GM12878 (cell line): Measurements from ENCODE around the gene RNU2-1. TPM values are rescaled to one million over a fixed set of nuclear protein-coding genes. Genes with fewer than 3 reads are reported as not detected.

Experiments used
- ATAC-seq: fragments of 200-7000 bp; cut with Tn5 transposase; 3 replicates; pipeline ENCODE4 v1.9.1; 2020; ENCODE audit warnings: mild to moderate bottlenecking, moderate library complexity
- BruUV-seq: library from RNA; stranded (reverse); fragments of 400-500 nt; replicated peaks from 2 replicates; lab custom pipeline; 2021; lab: Mats Ljungman, UMichigan
- CTCF ChIA-PET: fragments of 300-600 bp; sonication (Branson Sonifier 250); formaldehyde crosslinking; extraction: SDS; loops from one replicate; lab custom pipeline; 2021; ENCODE audit warnings: inconsistent platforms; lab: Yijun Ruan, JAX
- POLR2A ChIA-PET: fragments of 350-600 bp; formaldehyde crosslinking; extraction: SDS; loops from one replicate; lab custom pipeline; 2021; ENCODE audit warnings: inconsistent platforms; lab: Charles Lee
- RAD21 ChIA-PET: fragments of 300-600 bp; sonication (Branson Sonifier 250); formaldehyde crosslinking; loops from one replicate; lab custom pipeline; 2023; ENCODE audit warnings: antibody characterized with exemption; ENCODE audit not compliant: unreplicated experiment; lab: Charles Lee
- SMC1A ChIA-PET: fragments of 300-600 bp; sonication (Branson Sonifier 250); formaldehyde crosslinking; loops from one replicate; lab custom pipeline; 2023; ENCODE audit not compliant: unreplicated experiment, uncharacterized antibody; lab: Charles Lee
- DNase-seq: peaks from one replicate; pipeline ENCODE4 v3.0.0-alpha.2; 2011; ENCODE audit warnings: low read depth, low spot score
- FAIRE-seq: peaks from 3 replicates; lab custom pipeline; 2011; peaks lifted over from hg19 to GRCh38; lab: Jason Lieb, UNC
- H2AFZ ChIP-seq: 2 replicates; pipeline ENCODE4 v1.6.0; 2011; ENCODE audit warnings: low read depth, low read length, control low read depth; ENCODE audit not compliant: control insufficient read depth
- H3K27ac ChIP-seq: 2 replicates; pipeline ENCODE4 v1.5.1; 2011; ENCODE audit warnings: control low read depth; ENCODE audit not compliant: control insufficient read depth, insufficient read depth
- H3K27me3 ChIP-seq, 2 experiments: replicated peaks in 1 of 2; 2 replicates each; pipeline versions ENCODE4 v1.6.0 to v1.6.1; 2011; ENCODE audit warnings: low read length in 1 of 2; ENCODE audit not compliant: control insufficient read depth in 2 of 2, insufficient read depth in 2 of 2
- H3K36me3 ChIP-seq, 2 experiments: 2 replicates each; pipeline ENCODE4 v1.5.1; 2011; ENCODE audit warnings: low read length in 1 of 2; ENCODE audit not compliant: control insufficient read depth in 2 of 2, insufficient read depth in 2 of 2
- H3K4me1 ChIP-seq: 2 replicates; pipeline ENCODE4 v1.6.1; 2011; ENCODE audit warnings: mild to moderate bottlenecking, low read length, moderate library complexity, mixed read lengths; ENCODE audit not compliant: control insufficient read depth, insufficient read depth
- H3K4me2 ChIP-seq: 2 replicates; pipeline ENCODE4 v1.6.0; 2011; ENCODE audit warnings: control low read depth; ENCODE audit not compliant: control insufficient read depth, insufficient read depth
- H3K4me3 ChIP-seq: fragments of 200-600 bp; sonication (generic); 2 replicates; pipeline ENCODE4 v1.5.1; 2016
- H3K79me2 ChIP-seq: 2 replicates; pipeline ENCODE4 v1.6.0; 2011; ENCODE audit warnings: low read length; ENCODE audit not compliant: control insufficient read depth, insufficient read depth
- H3K9ac ChIP-seq: 2 replicates; pipeline ENCODE4 v1.8.0; 2011; ENCODE audit warnings: low read length, control low read depth, mixed read lengths; ENCODE audit not compliant: control insufficient read depth, insufficient read depth
- H3K9me3 ChIP-seq: replicated peaks from 3 replicates; pipeline ENCODE4 v1.5.1; 2011; ENCODE audit warnings: mild to moderate bottlenecking, low read length; ENCODE audit not compliant: control insufficient read depth, insufficient read depth
- H4K20me1 ChIP-seq: 2 replicates; pipeline ENCODE4 v1.6.0; 2011; ENCODE audit not compliant: control insufficient read depth, insufficient read depth
- BCL3 ChIP-seq: IDR thresholded peaks from 2 replicates; pipeline ENCODE4 v1.6.1; 2011; ENCODE audit warnings: borderline replicate concordance, low read depth, mild to moderate bottlenecking, moderate library complexity, low read length; ENCODE audit not compliant: insufficient read depth, poor library complexity, severe bottlenecking
- BCLAF1 ChIP-seq: fragments of 450-650 bp; IDR thresholded peaks from 2 replicates; pipeline ENCODE4 v1.6.1; 2017; ENCODE audit warnings: antibody characterized with exemption, mild to moderate bottlenecking, moderate library complexity
- WGBS: methylation state at CpG from one replicate; pipeline ENCODE4 v1.1.6; 2016; ENCODE audit warnings: low lambda C conversion rate; ENCODE audit not compliant: insufficient replicate concordance, insufficient coverage; ENCODE audit errors: missing lambda C conversion rate; 5-methylcytosine and 5-hydroxymethylcytosine counted together
- in situ Hi-C: fragments of 300-500 bp; cut with MboI; formaldehyde crosslinking; loops from 9 replicates; pipeline ENCODE4 v1.14.3; 2018; ENCODE audit warnings: mixed read lengths
- intact Hi-C: fragments of 100-400 bp; cut with micrococcal nuclease; formaldehyde crosslinking; loops from one replicate; pipeline ENCODE4 v1.14.2; 2022; ENCODE audit not compliant: unreplicated experiment
- polyA plus RNA-seq, 11 experiments: library from polyadenylated mRNA; depleted of rRNA in 4 of 11; unstranded in 6 of 11; stranded (reverse) in 5 of 11; fragments of >200 nt; fragmentation: Nextera tagmentation in 4 of 11; fragmentation: Illumina TruSeq in 1 of 11; extraction: Ambion mirVana in 4 of 11; extraction: Trizol in 1 of 11; gene quantifications; 1 replicate in 1 of 11; 2 replicates in 10 of 11; pipeline versions ENCODE4 v1.2.1 to v1.2.3, GENCODE V29; 2011 to 2016; ENCODE audit warnings: inconsistent platforms in 2 of 11, missing spikeins in 2 of 11, low read depth in 1 of 11
- total RNA-seq, 4 experiments: library from RNA; depleted of rRNA in 3 of 4; stranded (reverse); fragments of >200 nt in 3 of 4; fragmentation: Illumina TruSeq in 1 of 4; extraction: Trizol in 1 of 4; gene quantifications; 2 replicates each; pipeline versions ENCODE4 v1.2.1 to v1.2.3, GENCODE V29; 2013 to 2021

The RNU2-1 gene
- total and polyA plus RNA-seq, 10 of the 15 experiments (the other 5 are each of a cell fraction or from before 2014, with no cell fraction given): 17.5 to 9,631 (median 17.7) TPM; not detected in 7

GRCh38 chr17:43200127-43200526, 33.6 kb downstream of the RNU2-1 start:
- no peak for FAIRE-seq
- Histone ChIP-seq H3K27me3 (no peaks in the 10 kb centered on the region), H3K4me2 (no peak overlapping the region), H2AFZ (no peak overlapping the region), H4K20me1 (no peaks in the 10 kb centered on the region), H3K27ac (no peak overlapping the region), H3K4me1 (no peaks in the 10 kb centered on the region), H3K4me3 (no peak overlapping the region), H3K79me2 (no peaks in the 10 kb centered on the region), H3K9me3 (no peaks in the 10 kb centered on the region), H3K36me3 (peaks cover 5 to 19% of the 10 kb centered on the region in 2 experiments), H3K9ac (no peak overlapping the region)
- CTCF ChIA-PET: interaction anchor here (0.7 to 1.8 kb wide), 3 partner anchors 10 to 1193 kb away, joined by 3 to 5 read pairs (median 5); no protein-coding TSS in a partner anchor
- in situ Hi-C loops: loop anchor here (10.0 to 25.0 kb wide), 8 partner anchors 45 to 1662 kb away; partner anchors contain the start of genes DNAJC7, EIF1, HDAC5 and MEOX1
- SMC1A ChIA-PET: interaction anchor here (1.1 to 4.1 kb wide), 3 partner anchors 12 to 93 kb away, joined by 3 to 20 read pairs (median 4); partner anchors contain the start of gene TMEM106A
- intact Hi-C loops: no loop called here
- POLR2A ChIA-PET: interaction anchor here (0.8 to 1.3 kb wide), 2 partner anchors 11 to 24 kb away, joined by 3 read pairs; no protein-coding TSS in a partner anchor
- DNase-seq: no peak
- no TSS peak for BruUV-seq
- WGBS: 68% methylated on average over 4 of the region's 4 CpGs
- no peak for TF ChIP-seq BCL3
- no peak for TF ChIP-seq BCLAF1
- no peak for ATAC-seq
- RAD21 ChIA-PET: no interaction called here
